ENCODE results near the gene SMAD6.
"Not testable (repeated sequence)": the region's sequence is repeated elsewhere in the genome, so short reads cannot be mapped to it uniquely, and the experiment has no call there.

DNA sequence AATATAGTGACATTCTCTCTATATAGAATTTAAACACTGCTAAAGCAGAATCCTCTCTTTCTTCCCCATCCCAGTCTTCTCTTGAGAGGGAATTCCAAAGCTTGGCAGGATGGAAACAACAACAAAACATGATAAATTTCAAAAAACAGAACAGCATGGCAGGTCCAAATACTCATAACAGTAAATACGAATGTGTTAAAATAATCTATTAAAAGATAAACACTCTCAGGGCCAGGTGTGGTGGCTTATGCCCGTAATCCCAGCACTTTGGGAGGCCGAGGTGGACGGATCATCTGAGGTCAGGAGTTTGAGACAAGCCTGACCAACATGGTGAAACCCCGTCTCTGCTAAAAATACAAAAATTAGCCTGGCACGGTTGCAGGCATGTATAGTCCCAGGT, 56.2 kb downstream of the SMAD6 start:
- TF ChIP-seq, protein P1, sequence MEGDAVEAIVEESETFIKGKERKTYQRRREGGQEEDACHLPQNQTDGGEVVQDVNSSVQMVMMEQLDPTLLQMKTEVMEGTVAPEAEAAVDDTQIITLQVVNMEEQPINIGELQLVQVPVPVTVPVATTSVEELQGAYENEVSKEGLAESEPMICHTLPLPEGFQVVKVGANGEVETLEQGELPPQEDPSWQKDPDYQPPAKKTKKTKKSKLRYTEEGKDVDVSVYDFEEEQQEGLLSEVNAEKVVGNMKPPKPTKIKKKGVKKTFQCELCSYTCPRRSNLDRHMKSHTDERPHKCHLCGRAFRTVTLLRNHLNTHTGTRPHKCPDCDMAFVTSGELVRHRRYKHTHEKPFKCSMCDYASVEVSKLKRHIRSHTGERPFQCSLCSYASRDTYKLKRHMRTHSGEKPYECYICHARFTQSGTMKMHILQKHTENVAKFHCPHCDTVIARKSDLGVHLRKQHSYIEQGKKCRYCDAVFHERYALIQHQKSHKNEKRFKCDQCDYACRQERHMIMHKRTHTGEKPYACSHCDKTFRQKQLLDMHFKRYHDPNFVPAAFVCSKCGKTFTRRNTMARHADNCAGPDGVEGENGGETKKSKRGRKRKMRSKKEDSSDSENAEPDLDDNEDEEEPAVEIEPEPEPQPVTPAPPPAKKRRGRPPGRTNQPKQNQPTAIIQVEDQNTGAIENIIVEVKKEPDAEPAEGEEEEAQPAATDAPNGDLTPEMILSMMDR (IDR thresholded peaks at IDR 0.05) = not testable (repeated sequence)
- not testable (repeated sequence) for TF ChIP-seq POLR2A (IDR thresholded peaks at IDR 0.05)
